GM11168 (cell line): ENCODE measurements around the gene MS4A6A.
"Not testable (repeated sequence)": the region's sequence is repeated elsewhere in the genome, so short reads cannot be mapped to it uniquely, and the experiment has no call there.

ENCODE experiments used
- in situ Hi-C: fragments of 300-500 bp; cut with MboI; formaldehyde crosslinking; loops from one replicate; pipeline ENCODE4 v1.12.0; 2022; ENCODE audit warnings: low sequenced_read_pairs; ENCODE audit not compliant: unreplicated experiment

MS4A6A gene

GRCh38 chr11:60182541-60183330 is at the start of gene MS4A6A:
TSS of gene MS4A6A (minus strand) at chr11:60183083. CDS start at chr11:60181727, 1,356 bp downstream.
- in situ Hi-C loops: no loop called here

DNA sequence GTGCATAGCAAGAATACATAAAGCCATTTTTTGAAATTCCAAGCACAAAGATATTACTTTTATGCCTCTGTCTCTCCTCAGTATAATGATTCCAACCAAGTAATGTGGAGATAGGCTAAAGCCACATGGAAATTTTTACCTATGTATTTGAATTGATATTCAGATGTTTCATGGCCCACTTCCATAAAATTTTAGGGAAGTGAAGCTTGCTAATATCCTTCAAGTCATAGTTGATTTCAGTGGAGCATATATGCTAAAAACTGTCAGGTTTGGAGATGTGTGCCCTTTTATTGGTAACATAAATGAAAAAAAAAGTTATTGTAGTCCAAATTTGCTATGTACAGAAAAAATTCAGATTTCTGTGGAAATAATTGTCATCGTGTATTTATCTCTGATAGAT is 47.8 kb upstream of the MS4A6A start:
- in situ Hi-C loops: no loop called here

- in situ Hi-C loops: no loop called here
These were observed 39.3 kb upstream of the MS4A6A start for GRCh38 chr11:60222141-60222540.

GRCh38 chr11:60221692-60222091 is 38.8 kb upstream of the MS4A6A start:
- in situ Hi-C loops: no loop called here

DNA sequence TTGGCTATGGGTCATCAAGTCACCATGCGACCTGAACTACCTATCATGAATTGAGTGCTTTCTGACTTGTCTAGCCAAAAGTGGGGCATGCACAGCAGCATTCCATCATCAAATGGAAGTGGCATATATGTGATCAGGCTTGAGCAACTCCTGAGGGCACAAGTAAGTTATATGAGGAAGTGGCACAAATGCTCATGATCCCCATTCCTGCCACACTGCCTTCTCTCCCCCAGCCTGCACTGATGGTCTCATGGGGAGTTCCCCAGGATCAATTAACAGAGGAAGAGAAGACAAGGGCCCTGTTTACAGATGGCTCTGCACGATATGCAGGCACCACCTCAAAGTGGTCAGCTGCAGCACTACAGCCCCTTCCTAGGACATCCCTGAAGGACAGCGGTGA is 38.3 kb upstream of the MS4A6A start:
- in situ Hi-C loops: no loop called here

- in situ Hi-C loops: no loop called here
These were observed 31.5 kb upstream of the MS4A6A start for GRCh38 chr11:60214386-60214785.

- in situ Hi-C loops: no loop called here
These were observed 28.3 kb upstream of the MS4A6A start for GRCh38 chr11:60211206-60211605.

DNA sequence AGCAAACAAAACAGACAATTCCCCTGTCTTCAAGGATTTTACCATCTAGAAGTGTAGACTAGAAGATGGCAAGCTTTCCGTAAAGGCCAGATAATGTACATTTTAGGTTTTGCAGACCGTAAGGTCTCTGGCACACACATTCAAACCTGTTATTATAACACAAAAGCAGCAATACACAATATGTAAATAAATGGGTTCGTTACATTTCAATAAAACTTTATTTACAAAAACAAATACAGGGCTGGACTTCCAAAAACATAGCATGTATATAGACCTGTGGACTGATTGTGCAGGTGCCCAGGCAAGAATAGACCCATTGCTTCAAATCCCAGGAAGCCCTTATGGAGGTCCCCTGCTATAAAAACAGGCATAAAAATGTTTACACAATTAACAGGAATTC is 27.1 kb upstream of the MS4A6A start:
- in situ Hi-C loops: no loop called here

- in situ Hi-C loops: no loop called here
These were observed 26.1 kb upstream of the MS4A6A start for GRCh38 chr11:60208951-60209350.

GRCh38 chr11:60208146-60208895 is 25.4 kb upstream of the MS4A6A start:
- in situ Hi-C loops: no loop called here

DNA sequence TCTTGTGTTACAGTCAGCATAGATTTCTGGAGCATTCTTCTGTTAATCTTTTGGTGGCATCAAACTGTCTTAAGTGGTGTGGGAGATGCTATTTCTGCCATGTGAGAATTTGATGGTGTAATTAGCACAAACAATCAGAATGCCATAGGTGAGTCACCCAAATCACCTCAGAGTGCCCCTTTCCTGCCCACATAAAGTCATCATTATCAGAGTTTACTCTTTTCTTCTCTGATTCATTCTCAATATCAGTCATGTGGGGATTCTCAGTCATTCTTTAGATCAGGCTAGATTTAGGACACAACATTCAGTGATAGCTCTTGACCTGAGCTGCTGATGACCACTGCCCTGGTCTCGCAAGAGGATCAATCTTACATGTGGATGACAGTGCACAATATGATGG is 23.7 kb upstream of the MS4A6A start:
- in situ Hi-C loops: no loop called here

DNA sequence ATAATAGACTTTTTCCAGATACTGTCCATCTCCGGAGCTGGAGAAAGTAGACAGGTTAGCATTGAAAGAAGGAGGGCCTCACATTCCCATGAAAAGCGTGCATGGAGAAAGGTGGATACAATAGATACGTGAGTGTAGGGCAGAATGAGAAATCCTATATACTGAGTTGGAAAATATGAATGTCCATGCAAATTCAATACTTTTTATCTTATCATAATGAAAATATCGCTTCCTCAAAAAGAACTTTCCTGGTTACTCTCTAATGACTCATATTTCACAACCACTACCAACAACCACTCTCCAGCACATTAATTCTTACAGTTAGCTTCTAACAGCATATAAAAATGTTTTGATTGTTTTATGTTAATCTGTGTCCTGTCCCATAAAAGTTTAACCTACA is 22.0 kb upstream of the MS4A6A start:
- in situ Hi-C loops: no loop called here

- in situ Hi-C loops: not testable (repeated sequence)
These were observed 18.5 kb upstream of the MS4A6A start for GRCh38 chr11:60201334-60201733.

- in situ Hi-C loops: no loop called here
These were observed 14.6 kb upstream of the MS4A6A start for GRCh38 chr11:60197442-60197841.

- in situ Hi-C loops: no loop called here
These were observed 13.1 kb upstream of the MS4A6A start for GRCh38 chr11:60195923-60196368.

DNA sequence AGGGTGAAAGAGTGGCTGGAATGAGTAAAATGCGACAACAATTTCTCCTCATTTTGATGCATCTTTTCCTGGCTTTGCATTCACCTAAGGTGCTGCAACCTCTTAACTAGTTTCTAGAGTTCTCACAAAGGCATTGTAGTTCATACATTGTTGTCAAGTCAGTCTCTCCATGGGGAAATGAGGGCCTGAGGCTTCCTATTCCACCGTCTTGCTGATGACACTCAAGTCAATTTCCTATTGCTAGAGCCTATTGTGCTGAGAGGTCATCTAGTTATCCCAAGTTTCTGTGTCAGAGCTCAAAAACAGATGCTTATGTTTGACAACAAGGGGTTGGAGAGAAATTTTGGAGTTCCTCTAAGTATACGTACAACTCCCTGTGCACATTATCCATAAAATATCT is 11.6 kb upstream of the MS4A6A start:
- in situ Hi-C loops: no loop called here

DNA sequence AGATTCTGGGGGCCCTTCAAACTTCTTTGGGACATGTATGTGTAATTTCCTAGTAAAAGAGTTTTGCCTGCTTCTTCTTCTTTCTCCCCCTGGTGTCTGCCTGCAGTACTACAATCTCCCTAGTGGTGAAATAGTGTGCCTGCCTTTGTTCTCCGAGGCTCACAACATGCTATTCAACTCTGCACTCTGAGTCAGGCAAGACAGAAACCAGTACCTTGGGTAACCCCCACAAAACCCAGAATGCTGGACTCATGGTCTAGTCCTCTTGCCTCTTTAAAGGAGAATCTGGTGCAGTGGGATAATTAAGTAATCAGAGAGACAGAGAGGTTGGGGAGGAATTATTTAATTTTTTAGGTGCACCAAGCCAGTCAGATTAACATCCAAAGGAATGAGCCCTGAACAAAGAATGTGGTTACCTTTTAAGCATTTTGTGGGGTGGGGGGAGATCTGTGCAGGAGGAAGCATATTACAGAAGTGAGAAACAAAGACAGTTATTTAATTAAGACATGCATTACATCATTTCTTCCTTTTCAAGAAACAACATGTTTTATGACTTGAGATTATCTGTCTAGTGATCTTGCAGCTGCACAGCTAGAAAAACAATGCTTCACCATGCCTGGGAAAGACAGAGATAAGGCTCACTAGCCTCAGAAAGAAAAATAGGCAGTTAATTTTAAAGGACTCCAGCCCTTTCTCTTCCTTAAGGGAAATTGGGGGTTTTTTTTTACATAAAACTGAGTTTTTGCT is 11.0 kb upstream of the MS4A6A start:
- in situ Hi-C loops: no loop called here

DNA sequence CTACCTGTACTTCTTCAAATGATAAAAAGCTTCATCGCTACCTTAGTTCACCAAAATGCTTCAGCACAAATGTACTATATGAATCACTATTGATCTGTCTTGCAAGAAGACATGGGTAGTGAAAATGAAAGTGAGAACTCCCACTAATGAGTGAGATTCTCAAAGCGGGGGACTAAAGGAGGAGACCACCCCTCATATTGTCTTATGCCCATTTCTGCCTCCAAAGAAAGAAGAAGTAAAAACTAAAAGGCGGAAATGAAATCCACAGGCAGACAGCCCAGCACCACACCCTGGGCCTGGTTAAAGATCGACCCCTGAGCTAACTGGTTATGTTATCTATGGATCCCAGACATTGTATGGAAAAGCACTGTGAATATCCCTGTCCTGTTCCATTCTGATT is 9.7 kb upstream of the MS4A6A start:
- in situ Hi-C loops: not testable (repeated sequence)

DNA sequence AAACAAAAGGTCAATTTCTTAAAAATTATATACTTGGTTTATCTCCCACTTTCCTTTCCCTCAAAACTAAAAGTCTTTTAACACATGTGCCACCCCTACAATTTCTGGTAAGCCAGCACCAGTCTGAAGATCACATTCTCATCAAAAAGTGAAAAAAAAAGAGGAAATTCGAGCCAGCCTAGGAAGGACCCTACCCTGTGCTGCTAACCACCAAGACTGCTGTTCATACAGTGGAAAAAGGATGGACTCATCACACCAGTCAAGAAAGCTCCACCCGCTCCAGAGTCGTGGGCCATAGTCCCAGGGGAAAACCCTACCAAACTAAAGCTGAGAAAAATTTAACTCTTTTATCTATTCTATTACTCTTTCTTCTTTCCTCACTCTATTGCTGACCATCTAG is 5.6 kb upstream of the MS4A6A start:
- in situ Hi-C loops: not testable (repeated sequence)

DNA sequence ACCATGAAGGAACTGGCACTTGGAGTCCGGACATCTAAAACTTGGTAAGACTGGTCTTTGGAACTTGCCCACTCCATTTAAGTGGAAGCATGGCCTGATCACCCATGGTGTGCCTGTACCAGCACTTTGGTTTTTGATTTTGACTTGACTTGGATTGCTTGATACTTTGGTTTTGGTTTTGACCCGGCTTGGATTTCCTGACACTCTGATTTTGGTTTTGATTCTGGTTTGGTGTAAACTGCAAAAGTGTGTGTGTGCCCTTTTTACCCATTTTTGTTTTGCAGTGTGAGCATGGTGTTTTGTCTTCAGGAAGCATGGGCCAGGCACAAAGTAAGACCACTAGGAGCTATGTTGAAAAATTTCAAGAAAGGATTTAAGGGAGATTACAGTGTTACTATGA is 3.2 kb upstream of the MS4A6A start:
- in situ Hi-C loops: not testable (repeated sequence)

DNA sequence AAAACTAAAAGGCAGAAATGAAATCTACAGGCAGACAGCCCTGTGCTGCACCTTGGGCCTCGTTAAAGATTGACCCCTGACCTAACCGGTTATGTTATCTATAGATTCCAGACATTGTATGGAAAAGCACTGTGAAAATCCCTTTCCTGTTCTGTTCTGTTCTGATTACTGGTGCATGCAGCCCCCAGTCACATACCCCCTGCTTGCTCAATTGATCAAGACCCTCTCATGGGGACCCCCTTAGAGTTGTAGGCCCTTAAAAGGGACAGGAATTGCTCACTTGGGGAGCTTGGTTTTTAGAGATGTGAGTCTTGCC is 2.6 kb upstream of the MS4A6A start:
- in situ Hi-C loops: not testable (repeated sequence)
